Vagina (tissue), 2 donors: ENCODE measurements around the gene P2RY13.

ENCODE experiments used
- POLR2A ChIP-seq, 2 donors: fragments of 450-650 bp; IDR thresholded peaks; one replicate each; pipeline ENCODE4 v1.6.1; 2017; ENCODE audit warnings: antibody characterized with exemption in 2 of 2, mild to moderate bottlenecking in 2 of 2, moderate library complexity in 2 of 2
- TF ChIP-seq, protein P1 (sequence below), 3 experiments: fragments of 450-650 bp in 2 of 3; fragments of 200-600 bp in 1 of 3; sonication (generic) in 1 of 3; IDR thresholded peaks; one replicate each; pipeline ENCODE4 v1.5.1; 2017 to 2019; ENCODE audit warnings: antibody characterized with exemption in 3 of 3, mild to moderate bottlenecking in 2 of 3, moderate library complexity in 2 of 3

DNA sequence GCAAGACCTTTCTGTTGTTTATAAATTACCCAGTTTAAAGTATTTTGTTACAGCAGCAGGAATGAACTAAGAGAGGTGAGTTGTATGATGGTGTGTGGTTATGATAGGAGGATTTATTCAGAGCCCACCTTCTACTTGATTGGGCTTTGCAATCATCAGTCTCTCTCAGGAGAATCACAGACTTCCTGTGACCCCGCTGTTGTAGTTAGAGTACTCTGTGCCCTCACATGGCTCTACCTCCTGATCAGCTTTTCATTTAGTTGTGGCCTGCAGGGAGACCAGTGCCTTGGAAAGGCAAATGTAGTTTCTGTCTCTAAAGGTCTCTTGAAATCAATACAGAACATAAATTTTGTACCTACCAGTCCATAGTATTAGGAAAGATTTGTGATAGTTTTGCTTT lies 43.4 kb downstream of the P2RY13 start:
- TF ChIP-seq, protein P1, sequence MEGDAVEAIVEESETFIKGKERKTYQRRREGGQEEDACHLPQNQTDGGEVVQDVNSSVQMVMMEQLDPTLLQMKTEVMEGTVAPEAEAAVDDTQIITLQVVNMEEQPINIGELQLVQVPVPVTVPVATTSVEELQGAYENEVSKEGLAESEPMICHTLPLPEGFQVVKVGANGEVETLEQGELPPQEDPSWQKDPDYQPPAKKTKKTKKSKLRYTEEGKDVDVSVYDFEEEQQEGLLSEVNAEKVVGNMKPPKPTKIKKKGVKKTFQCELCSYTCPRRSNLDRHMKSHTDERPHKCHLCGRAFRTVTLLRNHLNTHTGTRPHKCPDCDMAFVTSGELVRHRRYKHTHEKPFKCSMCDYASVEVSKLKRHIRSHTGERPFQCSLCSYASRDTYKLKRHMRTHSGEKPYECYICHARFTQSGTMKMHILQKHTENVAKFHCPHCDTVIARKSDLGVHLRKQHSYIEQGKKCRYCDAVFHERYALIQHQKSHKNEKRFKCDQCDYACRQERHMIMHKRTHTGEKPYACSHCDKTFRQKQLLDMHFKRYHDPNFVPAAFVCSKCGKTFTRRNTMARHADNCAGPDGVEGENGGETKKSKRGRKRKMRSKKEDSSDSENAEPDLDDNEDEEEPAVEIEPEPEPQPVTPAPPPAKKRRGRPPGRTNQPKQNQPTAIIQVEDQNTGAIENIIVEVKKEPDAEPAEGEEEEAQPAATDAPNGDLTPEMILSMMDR (IDR thresholded peaks at IDR 0.05): no peak
- no peak for TF ChIP-seq POLR2A (IDR thresholded peaks at IDR 0.05)
